LNCaP clone FGC (cell line): ENCODE results near the gene SRPK2.
"Not testable (repeated sequence)": the region's sequence is repeated elsewhere in the genome, so short reads cannot be mapped to it uniquely, and the experiment has no call there.

Source experiments
- DNase-seq: peaks from one replicate; pipeline ENCODE4 v3.0.0-alpha.2; 2011; ENCODE audit warnings: low read depth
- H3K4me3 ChIP-seq: 2 replicates; pipeline ENCODE4 v1.5.1; 2011; ENCODE audit warnings: mild to moderate bottlenecking, low read depth, low read length, control low read depth
- CTCF ChIP-seq: IDR thresholded peaks from 2 replicates; pipeline ENCODE4 v1.5.1; 2012; ENCODE audit warnings: mild to moderate bottlenecking; ENCODE audit not compliant: control insufficient read depth, insufficient read depth; ENCODE audit errors: extremely low read depth

SRPK2 gene

GRCh38 chr7:105327201-105327600 is 61.5 kb downstream of the SRPK2 start:
- TF ChIP-seq CTCF = no peak
- H3K4me3 ChIP-seq = no peak overlapping the region
- DNase-seq = no peak

- no peak for DNase-seq
- no peak for TF ChIP-seq CTCF
- H3K4me3 ChIP-seq = no peak overlapping the region
These were observed 63.4 kb downstream of the SRPK2 start for GRCh38 chr7:105325216-105325904.

- not testable (repeated sequence) for DNase-seq, H3K4me3 ChIP-seq
These were observed 64.1 kb downstream of the SRPK2 start for GRCh38 chr7:105324606-105325005.

GRCh38 chr7:105323366-105323765 is 65.4 kb downstream of the SRPK2 start:
- TF ChIP-seq CTCF = no peak
- H3K4me3 ChIP-seq = no peak overlapping the region
- DNase-seq = no peak

GRCh38 chr7:105322655-105323277 is 66.0 kb downstream of the SRPK2 start:
- no peak for TF ChIP-seq CTCF
- DNase-seq = no peak
- no peak overlapping the region for H3K4me3 ChIP-seq

GRCh38 chr7:105321754-105322455 is 66.8 kb downstream of the SRPK2 start:
- DNase-seq = no peak
- no peak overlapping the region for H3K4me3 ChIP-seq
- no peak for TF ChIP-seq CTCF

- no peak overlapping the region for H3K4me3 ChIP-seq
- DNase-seq = no peak
- TF ChIP-seq CTCF = no peak
These were observed 67.8 kb downstream of the SRPK2 start for GRCh38 chr7:105320896-105321295.
